Measurements from ENCODE around the gene CYTH4. TPM values are rescaled to one million over a fixed set of nuclear protein-coding genes. Genes with fewer than 3 reads are reported as not detected.

Gene CYTH4
- total RNA-seq, 2 experiments from 2014 or later, result 20.6 to 28.1 TPM

- Histone ChIP-seq H3K4me3 (ENCODE audit: low read depth, low read length, poor library complexity, severe bottlenecking) (no peak overlapping the region), H3K9me3 (ENCODE audit: low read length) (no peaks in the 10 kb centered on the region), H3K4me1 (ENCODE audit: insufficient read depth, low read length, poor library complexity, severe bottlenecking) (peaks cover 21% of the 10 kb centered on the region), H4K20me1 (ENCODE audit: insufficient read depth, low read length) (no peaks in the 10 kb centered on the region), H2AFZ (ENCODE audit: low read length) (no peak overlapping the region), H3K27ac (ENCODE audit: low read depth, low read length, poor library complexity, severe bottlenecking) (no peak overlapping the region), H3K36me3 (ENCODE audit: insufficient read depth, low read length) (peaks cover 8% of the 10 kb centered on the region; the same call in 1 of the 2 replicates), H3K9me2 (ENCODE audit: insufficient read depth, low read length) (no peaks in the 10 kb centered on the region), H3K4me2 (ENCODE audit: low read length) (no peak overlapping the region), H3K79me2 (ENCODE audit: insufficient read depth, low read depth, low read length) (no peaks in the 10 kb centered on the region)
- ChIA-PET CTCF (ENCODE audit: unreplicated experiment) (interaction anchor here (0.6 kb wide), 1 partner anchor 269 kb away, joined by 3 read pairs; no protein-coding TSS in a partner anchor), POLR2A (no interaction called here)
- TSS peak; percentile 72 for BruUV-seq (replicated peaks)
- peak; percentile 25 for DNase-seq (ENCODE audit: low spot score)
- intact Hi-C loops (cut with micrococcal nuclease; ENCODE audit: unreplicated experiment), result no loop called here
- TF ChIP-seq, protein P1, sequence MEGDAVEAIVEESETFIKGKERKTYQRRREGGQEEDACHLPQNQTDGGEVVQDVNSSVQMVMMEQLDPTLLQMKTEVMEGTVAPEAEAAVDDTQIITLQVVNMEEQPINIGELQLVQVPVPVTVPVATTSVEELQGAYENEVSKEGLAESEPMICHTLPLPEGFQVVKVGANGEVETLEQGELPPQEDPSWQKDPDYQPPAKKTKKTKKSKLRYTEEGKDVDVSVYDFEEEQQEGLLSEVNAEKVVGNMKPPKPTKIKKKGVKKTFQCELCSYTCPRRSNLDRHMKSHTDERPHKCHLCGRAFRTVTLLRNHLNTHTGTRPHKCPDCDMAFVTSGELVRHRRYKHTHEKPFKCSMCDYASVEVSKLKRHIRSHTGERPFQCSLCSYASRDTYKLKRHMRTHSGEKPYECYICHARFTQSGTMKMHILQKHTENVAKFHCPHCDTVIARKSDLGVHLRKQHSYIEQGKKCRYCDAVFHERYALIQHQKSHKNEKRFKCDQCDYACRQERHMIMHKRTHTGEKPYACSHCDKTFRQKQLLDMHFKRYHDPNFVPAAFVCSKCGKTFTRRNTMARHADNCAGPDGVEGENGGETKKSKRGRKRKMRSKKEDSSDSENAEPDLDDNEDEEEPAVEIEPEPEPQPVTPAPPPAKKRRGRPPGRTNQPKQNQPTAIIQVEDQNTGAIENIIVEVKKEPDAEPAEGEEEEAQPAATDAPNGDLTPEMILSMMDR (conservative IDR thresholded peaks at IDR 0.05; ENCODE audit: low read length), result no peak
- TF ChIP-seq EZH2phosphoT487 (IDR thresholded peaks at IDR 0.05; ENCODE audit: borderline replicate concordance, low read depth, low read length), result no peak
These were observed 32.2 kb downstream of the CYTH4 start for GRCh38 chr22:37314315-37315074.

- Histone ChIP-seq H2AFZ (ENCODE audit: low read length) (no peak overlapping the region), H3K27ac (ENCODE audit: low read depth, low read length, poor library complexity, severe bottlenecking) (no peak overlapping the region), H4K20me1 (ENCODE audit: insufficient read depth, low read length) (no peaks in the 10 kb centered on the region), H3K4me2 (ENCODE audit: low read length) (no peak overlapping the region), H3K9me2 (ENCODE audit: insufficient read depth, low read length) (no peaks in the 10 kb centered on the region), H3K79me2 (ENCODE audit: insufficient read depth, low read depth, low read length) (no peaks in the 10 kb centered on the region), H3K36me3 (ENCODE audit: insufficient read depth, low read length) (no peaks in the 10 kb centered on the region), H3K9me3 (ENCODE audit: low read length) (no peaks in the 10 kb centered on the region), H3K4me1 (ENCODE audit: insufficient read depth, low read length, poor library complexity, severe bottlenecking) (peaks cover 10% of the 10 kb centered on the region), H3K4me3 (ENCODE audit: low read depth, low read length, poor library complexity, severe bottlenecking) (no peak overlapping the region)
- ChIA-PET POLR2A (no interaction called here), CTCF (ENCODE audit: unreplicated experiment) (no interaction called here)
- intact Hi-C loops (cut with micrococcal nuclease; ENCODE audit: unreplicated experiment), result loop anchor here (2.0 kb wide), 1 partner anchor 250 kb away; no protein-coding TSS in a partner anchor
- BruUV-seq (replicated peaks), result no TSS peak
- TF ChIP-seq, protein P1 (conservative IDR thresholded peaks at IDR 0.05; ENCODE audit: low read length), result no peak
- TF ChIP-seq EZH2phosphoT487 (IDR thresholded peaks at IDR 0.05; ENCODE audit: borderline replicate concordance, low read depth, low read length), result no peak
- DNase-seq (ENCODE audit: low spot score), result no peak
These were observed 34.1 kb downstream of the CYTH4 start for GRCh38 chr22:37316405-37316804.

DNA sequence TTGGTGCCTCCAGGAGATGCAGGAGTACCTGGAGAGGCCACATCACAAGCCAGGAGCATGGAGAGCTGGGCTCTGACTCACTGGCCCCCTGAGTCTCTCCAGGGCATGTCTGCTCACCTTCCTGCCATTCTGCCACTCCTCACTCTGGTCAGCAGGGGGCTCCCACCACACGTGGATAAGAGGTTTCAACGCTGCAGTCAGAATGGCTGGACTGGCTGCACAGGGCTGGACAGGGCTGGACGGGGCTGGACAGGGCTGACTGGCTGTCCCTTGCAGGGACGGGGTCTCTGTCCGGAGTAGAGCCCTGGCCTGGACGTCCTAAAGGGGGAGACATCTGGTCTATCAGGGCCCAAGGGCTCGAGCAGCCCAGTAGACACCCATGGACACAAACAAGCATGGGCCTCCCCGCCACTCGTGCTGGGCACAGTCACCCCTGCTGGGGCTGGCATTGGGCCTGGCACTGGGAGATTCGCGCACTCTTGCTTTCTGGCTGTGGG lies 34.6 kb downstream of the CYTH4 start:
- CTCF ChIA-PET (ENCODE audit: unreplicated experiment), result interaction anchor here (0.6 to 1.3 kb wide), 3 partner anchors 113 to 204 kb away, joined by 3 to 5 read pairs (median 4); no protein-coding TSS in a partner anchor
- DNase-seq (ENCODE audit: low spot score), result peak; percentile 84
- intact Hi-C loops (cut with micrococcal nuclease; ENCODE audit: unreplicated experiment), result loop anchor here (1.0 to 2.0 kb wide), 3 partner anchors 112 to 250 kb away; no protein-coding TSS in a partner anchor

More for the DNA sequence above, 34.6 kb downstream of the CYTH4 start:
- Histone ChIP-seq H3K4me3 (ENCODE audit: low read depth, low read length, poor library complexity, severe bottlenecking) (no peak overlapping the region), H2AFZ (ENCODE audit: low read length) (no peak overlapping the region), H3K9me3 (ENCODE audit: low read length) (no peaks in the 10 kb centered on the region), H3K36me3 (ENCODE audit: insufficient read depth, low read length) (no peaks in the 10 kb centered on the region), H3K4me1 (ENCODE audit: insufficient read depth, low read length, poor library complexity, severe bottlenecking) (peaks cover 10% of the 10 kb centered on the region), H4K20me1 (ENCODE audit: insufficient read depth, low read length) (no peaks in the 10 kb centered on the region), H3K4me2 (ENCODE audit: low read length) (no peak overlapping the region), H3K27ac (ENCODE audit: low read depth, low read length, poor library complexity, severe bottlenecking) (no peak overlapping the region), H3K79me2 (ENCODE audit: insufficient read depth, low read depth, low read length) (no peaks in the 10 kb centered on the region), H3K9me2 (ENCODE audit: insufficient read depth, low read length) (no peaks in the 10 kb centered on the region)
- BruUV-seq (replicated peaks), result no TSS peak
- POLR2A ChIA-PET, result interaction anchor here (1.0 kb wide), 1 partner anchor 132 kb away, joined by 3 read pairs; no protein-coding TSS in a partner anchor
- TF ChIP-seq EZH2phosphoT487 (IDR thresholded peaks at IDR 0.05; ENCODE audit: borderline replicate concordance, low read depth, low read length), result no peak
- TF ChIP-seq, protein P1 (conservative IDR thresholded peaks at IDR 0.05; ENCODE audit: low read length), result peak; percentile 92

Data from OCI-LY7 (cell line).